ENCODE measurements around the gene CCER1.

- TF ChIP-seq CTCF (IDR thresholded peaks at IDR 0.05) (no peak), POLR2A (IDR thresholded peaks at IDR 0.05) (no peak)
Measured at GRCh38 chr12:90936230-90937005, 18.6 kb downstream of the CCER1 start.

Measured in lower leg skin (tissue), 3 donors.